K562 (cell line): Measurements from ENCODE around the gene BCO1. TPM values are rescaled to one million over a fixed set of nuclear protein-coding genes. Genes with fewer than 3 reads are reported as not detected.
A peak's percentile ranks its signal among the peaks of the same experiment; 100 is the strongest.

Source experiments
- C11orf30 ChIP-seq: fragments of 450-650 bp; IDR thresholded peaks from 2 replicates; pipeline ENCODE4 v1.6.1; 2016; ENCODE audit warnings: low read depth, mild to moderate bottlenecking
- DPF2 ChIP-seq: fragments of 450-650 bp; IDR thresholded peaks from 2 replicates; pipeline ENCODE4 v1.6.1; 2016
- FOXA3 ChIP-seq, 2 experiments: fragments of 450-650 bp in 1 of 2; sonication (generic) in 1 of 2; formaldehyde crosslinking; IDR thresholded peaks in 1 of 2; conservative IDR thresholded peaks in 1 of 2; 2 replicates each; pipeline versions ENCODE4 v1.4.0 to v1.8.0; 2020 to 2022; ENCODE audit warnings: mild to moderate bottlenecking in 2 of 2, missing genetic modification reagents in 1 of 2
- HBP1 ChIP-seq: fragments of 450-650 bp; formaldehyde crosslinking; IDR thresholded peaks from 2 replicates; pipeline ENCODE4 v1.4.0; 2022; ENCODE audit warnings: missing genetic modification characterization
- JUND ChIP-seq, 2 experiments: IDR thresholded peaks; 2 replicates in 1 of 2; 3 replicates in 1 of 2; pipeline ENCODE4 v1.6.1; 2011; ENCODE audit warnings: borderline replicate concordance in 2 of 2, low read depth in 2 of 2, low read length in 2 of 2, improper control_type of control experiment in 1 of 2, missing biosample characterization in 1 of 2, missing genetic modification characterization in 1 of 2, missing genetic modification reagents in 1 of 2
- NFE2 ChIP-seq: IDR thresholded peaks from 2 replicates; pipeline ENCODE4 v1.6.1; 2014; ENCODE audit warnings: antibody characterized with exemption, low read depth
- NR2F6 ChIP-seq: fragments of 450-650 bp; formaldehyde crosslinking; IDR thresholded peaks from 2 replicates; pipeline ENCODE4 v1.4.0; 2020; ENCODE audit warnings: mild to moderate bottlenecking
- RBM15 ChIP-seq: fragments of 200-400 bp; formaldehyde crosslinking; IDR thresholded peaks from 2 replicates; pipeline ENCODE4 v1.6.1; 2018; ENCODE audit warnings: mild to moderate bottlenecking, low read length, moderate library complexity; ENCODE audit not compliant: insufficient read depth
- RNF2 ChIP-seq: sonication (generic); IDR thresholded peaks from 2 replicates; pipeline ENCODE4 v1.6.1; 2016
- RNF219 ChIP-seq: fragments of 250-450 bp; sonication (Bioruptor Pico); IDR thresholded peaks from 2 replicates; pipeline ENCODE4 v1.5.0; 2022; ENCODE audit warnings: mild to moderate bottlenecking
- ZFP1 ChIP-seq: fragments of 450-650 bp; formaldehyde crosslinking; IDR thresholded peaks from 2 replicates; pipeline ENCODE4 v1.4.0; 2020; ENCODE audit warnings: mild to moderate bottlenecking, mixed read lengths
- ZNF347 ChIP-seq: fragments of 450-650 bp; formaldehyde crosslinking; IDR thresholded peaks from 2 replicates; pipeline ENCODE4 v1.4.0; 2020; ENCODE audit warnings: low read depth, mild to moderate bottlenecking, moderate library complexity
- polyA plus RNA-seq, 8 experiments: library from polyadenylated mRNA; depleted of rRNA in 4 of 8; stranded (reverse) in 5 of 8; unstranded in 3 of 8; fragments of >200 nt; fragmentation: Nextera tagmentation in 2 of 8; fragmentation: Illumina TruSeq in 1 of 8; extraction: Ambion mirVana in 2 of 8; extraction: Trizol in 1 of 8; gene quantifications; 2 replicates each; pipeline versions ENCODE4 v1.2.1 to v1.2.3, GENCODE V29; 2011 to 2014; ENCODE audit warnings: inconsistent platforms in 1 of 8, missing spikeins in 1 of 8
- total RNA-seq, 7 experiments: library from RNA; depleted of rRNA in 6 of 7; stranded (reverse); fragments of >200 nt in 6 of 7; fragmentation: Illumina TruSeq in 2 of 7; extraction: Trizol in 2 of 7; gene quantifications; 2 replicates each; pipeline versions ENCODE4 v1.2.1 to v1.2.3, GENCODE V29; 2011 to 2021; ENCODE audit warnings: low replicate concordance in 1 of 7
- TF ChIP-seq, protein P1 (sequence below): fragments of 250-450 bp; sonication (Bioruptor Pico); IDR thresholded peaks from 2 replicates; pipeline ENCODE4 v1.4.0; 2020; ENCODE audit warnings: mild to moderate bottlenecking, moderate library complexity, borderline replicate concordance
- TF ChIP-seq, protein P2 (sequence below): fragments of 200-800 bp; sonication (Bioruptor generic); IDR thresholded peaks from 2 replicates; pipeline ENCODE4 v1.6.1; 2017; ENCODE audit warnings: missing genetic modification characterization, missing compliant biosample characterization
- TF ChIP-seq, protein P3 (sequence below): fragments of 450-650 bp; IDR thresholded peaks from 2 replicates; pipeline ENCODE4 v1.6.1; 2017; ENCODE audit warnings: antibody characterized with exemption

The BCO1 gene
- total and polyA plus RNA-seq, 9 of the 15 experiments (the other 6 are each of a cell fraction or from before 2014, with no cell fraction given): not detected

- TF ChIP-seq, protein P1, sequence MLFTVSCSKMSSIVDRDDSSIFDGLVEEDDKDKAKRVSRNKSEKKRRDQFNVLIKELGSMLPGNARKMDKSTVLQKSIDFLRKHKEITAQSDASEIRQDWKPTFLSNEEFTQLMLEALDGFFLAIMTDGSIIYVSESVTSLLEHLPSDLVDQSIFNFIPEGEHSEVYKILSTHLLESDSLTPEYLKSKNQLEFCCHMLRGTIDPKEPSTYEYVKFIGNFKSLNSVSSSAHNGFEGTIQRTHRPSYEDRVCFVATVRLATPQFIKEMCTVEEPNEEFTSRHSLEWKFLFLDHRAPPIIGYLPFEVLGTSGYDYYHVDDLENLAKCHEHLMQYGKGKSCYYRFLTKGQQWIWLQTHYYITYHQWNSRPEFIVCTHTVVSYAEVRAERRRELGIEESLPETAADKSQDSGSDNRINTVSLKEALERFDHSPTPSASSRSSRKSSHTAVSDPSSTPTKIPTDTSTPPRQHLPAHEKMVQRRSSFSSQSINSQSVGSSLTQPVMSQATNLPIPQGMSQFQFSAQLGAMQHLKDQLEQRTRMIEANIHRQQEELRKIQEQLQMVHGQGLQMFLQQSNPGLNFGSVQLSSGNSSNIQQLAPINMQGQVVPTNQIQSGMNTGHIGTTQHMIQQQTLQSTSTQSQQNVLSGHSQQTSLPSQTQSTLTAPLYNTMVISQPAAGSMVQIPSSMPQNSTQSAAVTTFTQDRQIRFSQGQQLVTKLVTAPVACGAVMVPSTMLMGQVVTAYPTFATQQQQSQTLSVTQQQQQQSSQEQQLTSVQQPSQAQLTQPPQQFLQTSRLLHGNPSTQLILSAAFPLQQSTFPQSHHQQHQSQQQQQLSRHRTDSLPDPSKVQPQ (CRISPR knock-in tag): no peak
- TF ChIP-seq, protein P2, sequence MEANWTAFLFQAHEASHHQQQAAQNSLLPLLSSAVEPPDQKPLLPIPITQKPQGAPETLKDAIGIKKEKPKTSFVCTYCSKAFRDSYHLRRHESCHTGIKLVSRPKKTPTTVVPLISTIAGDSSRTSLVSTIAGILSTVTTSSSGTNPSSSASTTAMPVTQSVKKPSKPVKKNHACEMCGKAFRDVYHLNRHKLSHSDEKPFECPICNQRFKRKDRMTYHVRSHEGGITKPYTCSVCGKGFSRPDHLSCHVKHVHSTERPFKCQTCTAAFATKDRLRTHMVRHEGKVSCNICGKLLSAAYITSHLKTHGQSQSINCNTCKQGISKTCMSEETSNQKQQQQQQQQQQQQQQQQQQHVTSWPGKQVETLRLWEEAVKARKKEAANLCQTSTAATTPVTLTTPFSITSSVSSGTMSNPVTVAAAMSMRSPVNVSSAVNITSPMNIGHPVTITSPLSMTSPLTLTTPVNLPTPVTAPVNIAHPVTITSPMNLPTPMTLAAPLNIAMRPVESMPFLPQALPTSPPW (CRISPR knock-in tag): peak; percentile 96
- peak; percentile 57 for TF ChIP-seq NFE2
- no peak for TF ChIP-seq ZFP1 (CRISPR knock-in tag)
- no peak for TF ChIP-seq NR2F6 (CRISPR knock-in tag)
- TF ChIP-seq, protein P3, sequence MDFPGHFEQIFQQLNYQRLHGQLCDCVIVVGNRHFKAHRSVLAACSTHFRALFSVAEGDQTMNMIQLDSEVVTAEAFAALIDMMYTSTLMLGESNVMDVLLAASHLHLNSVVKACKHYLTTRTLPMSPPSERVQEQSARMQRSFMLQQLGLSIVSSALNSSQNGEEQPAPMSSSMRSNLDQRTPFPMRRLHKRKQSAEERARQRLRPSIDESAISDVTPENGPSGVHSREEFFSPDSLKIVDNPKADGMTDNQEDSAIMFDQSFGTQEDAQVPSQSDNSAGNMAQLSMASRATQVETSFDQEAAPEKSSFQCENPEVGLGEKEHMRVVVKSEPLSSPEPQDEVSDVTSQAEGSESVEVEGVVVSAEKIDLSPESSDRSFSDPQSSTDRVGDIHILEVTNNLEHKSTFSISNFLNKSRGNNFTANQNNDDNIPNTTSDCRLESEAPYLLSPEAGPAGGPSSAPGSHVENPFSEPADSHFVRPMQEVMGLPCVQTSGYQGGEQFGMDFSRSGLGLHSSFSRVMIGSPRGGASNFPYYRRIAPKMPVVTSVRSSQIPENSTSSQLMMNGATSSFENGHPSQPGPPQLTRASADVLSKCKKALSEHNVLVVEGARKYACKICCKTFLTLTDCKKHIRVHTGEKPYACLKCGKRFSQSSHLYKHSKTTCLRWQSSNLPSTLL: no peak
- TF ChIP-seq ZNF347: no peak
- TF ChIP-seq FOXA3 (CRISPR knock-in tag; conservative IDR thresholded peaks at IDR 0.05 in 1 of 2, IDR thresholded peaks at IDR 0.05 in 1 of 2): no peak
- peak; percentile 90 for TF ChIP-seq C11orf30
- no peak for TF ChIP-seq RNF219 (CRISPR knock-in tag)
- TF ChIP-seq HBP1 (CRISPR knock-in tag): no peak
- no peak for TF ChIP-seq RBM15
- TF ChIP-seq DPF2: peak; percentile 65
- peak; percentile 66; the same call in 1 of the 2 replicates for TF ChIP-seq JUND (IDR thresholded peaks at IDR 0.05; ENCODE audit: borderline replicate concordance, low read depth, low read length)
- TF ChIP-seq JUND (tag; IDR thresholded peaks at IDR 0.05; ENCODE audit: borderline replicate concordance, low read depth, low read length): no peak
- no peak for TF ChIP-seq RNF2
Measured at GRCh38 chr16:81319221-81319912, 80.9 kb downstream of the BCO1 start (continued).
